HEK293 (cell line): ENCODE data around the gene NCAPD3.
A peak's percentile ranks its signal among the peaks of the same experiment; 100 is the strongest.

ENCODE experiments used
- CTCF ChIA-PET: fragments of 350-600 bp; formaldehyde crosslinking; extraction: SDS; loops from one replicate; lab custom pipeline; 2021; ENCODE audit warnings: antibody characterized with exemption; lab: Yijun Ruan, JAX
- POLR2A ChIA-PET: fragments of 300-600 bp; formaldehyde crosslinking; extraction: SDS; loops from one replicate; lab custom pipeline; 2020; ENCODE audit warnings: antibody characterized with exemption, inconsistent platforms; lab: Yijun Ruan, JAX
- H3K27ac ChIP-seq: fragments of 200-500 bp; sonication (Bioruptor generic); 2 replicates; pipeline ENCODE4 v1.5.1; 2014; ENCODE audit warnings: low read depth, low read length, control low read depth, inconsistent platforms; ENCODE audit errors: extremely low read depth
- H3K36me3 ChIP-seq, 2 experiments: fragments of 200-500 bp in 1 of 2; sonication (Bioruptor generic) in 1 of 2; 1 replicate in 1 of 2; 2 replicates in 1 of 2; pipeline ENCODE4 v1.5.1; 2014 to 2017; ENCODE audit warnings: inconsistent platforms in 2 of 2, low read length in 2 of 2; ENCODE audit not compliant: control insufficient read depth in 2 of 2, insufficient read depth in 1 of 2
- H3K4me1 ChIP-seq: fragments of 200-500 bp; sonication (Bioruptor generic); 2 replicates; pipeline ENCODE4 v1.5.1; 2014; ENCODE audit warnings: mild to moderate bottlenecking, low read length, inconsistent platforms; ENCODE audit not compliant: control insufficient read depth, insufficient read depth
- H3K4me3 ChIP-seq: 2 replicates; pipeline ENCODE4 v1.5.1; 2011; ENCODE audit warnings: low read depth, mild to moderate bottlenecking, control low read depth, low read length, moderate library complexity
- H3K9me3 ChIP-seq: fragments of 200-500 bp; sonication (Bioruptor generic); 2 replicates; pipeline ENCODE4 v1.5.1; 2014; ENCODE audit warnings: low read depth, low read length, inconsistent platforms; ENCODE audit not compliant: control insufficient read depth, insufficient read depth
- GLIS2 ChIP-seq: fragments of 450-650 bp; formaldehyde crosslinking; IDR thresholded peaks from 2 replicates; pipeline ENCODE4 v1.5.1; 2016; ENCODE audit warnings: missing biosample characterization, missing genetic modification characterization
- MZF1 ChIP-seq: fragments of 450-650 bp; formaldehyde crosslinking; IDR thresholded peaks from 2 replicates; pipeline ENCODE4 v1.5.1; 2017; ENCODE audit warnings: missing biosample characterization, missing genetic modification characterization, borderline replicate concordance
- SCRT2 ChIP-seq: fragments of 450-650 bp; formaldehyde crosslinking; IDR thresholded peaks from 2 replicates; pipeline ENCODE4 v1.5.1; 2016; ENCODE audit warnings: missing biosample characterization, missing genetic modification characterization
- TSHZ1 ChIP-seq: fragments of 450-650 bp; formaldehyde crosslinking; IDR thresholded peaks from 2 replicates; pipeline ENCODE4 v1.5.1; 2016; ENCODE audit warnings: missing biosample characterization, missing genetic modification characterization, borderline replicate concordance
- ZBTB10 ChIP-seq: fragments of 450-650 bp; formaldehyde crosslinking; IDR thresholded peaks from 2 replicates; pipeline ENCODE4 v1.5.1; 2016; ENCODE audit warnings: missing biosample characterization, missing genetic modification characterization
- ZBTB17 ChIP-seq: fragments of 450-650 bp; formaldehyde crosslinking; IDR thresholded peaks from 2 replicates; pipeline ENCODE4 v1.5.1; 2016; ENCODE audit warnings: missing biosample characterization, missing genetic modification characterization
- ZBTB20 ChIP-seq: fragments of 450-650 bp; formaldehyde crosslinking; IDR thresholded peaks from 2 replicates; pipeline ENCODE4 v1.5.1; 2016; ENCODE audit warnings: missing biosample characterization, missing genetic modification characterization
- ZBTB48 ChIP-seq: fragments of 450-650 bp; formaldehyde crosslinking; IDR thresholded peaks from 2 replicates; pipeline ENCODE4 v1.5.1; 2016; ENCODE audit warnings: missing biosample characterization, missing genetic modification characterization
- ZBTB7A ChIP-seq: fragments of 450-650 bp; formaldehyde crosslinking; IDR thresholded peaks from 2 replicates; pipeline ENCODE4 v1.5.1; 2016; ENCODE audit warnings: low read depth, missing biosample characterization, missing genetic modification characterization
- ZFHX2 ChIP-seq: fragments of 450-650 bp; formaldehyde crosslinking; conservative IDR thresholded peaks from 2 replicates; pipeline ENCODE4 v1.5.1; 2016; ENCODE audit warnings: missing biosample characterization, missing genetic modification characterization
- ZIC2 ChIP-seq: fragments of 450-650 bp; formaldehyde crosslinking; IDR thresholded peaks from 2 replicates; pipeline ENCODE4 v1.5.1; 2016; ENCODE audit warnings: missing biosample characterization, missing genetic modification characterization
- ZNF48 ChIP-seq: fragments of 450-650 bp; formaldehyde crosslinking; IDR thresholded peaks from 2 replicates; pipeline ENCODE4 v1.5.1; 2016; ENCODE audit warnings: missing biosample characterization, missing genetic modification characterization
- ZNF501 ChIP-seq: fragments of 450-650 bp; formaldehyde crosslinking; IDR thresholded peaks from 2 replicates; pipeline ENCODE4 v1.5.1; 2016; ENCODE audit warnings: missing biosample characterization, missing genetic modification characterization
- ZNF549 ChIP-seq: fragments of 450-650 bp; IDR thresholded peaks from 2 replicates; pipeline ENCODE4 v1.5.1; 2018; ENCODE audit warnings: missing biosample characterization, missing genetic modification characterization, mild to moderate bottlenecking, inconsistent platforms, moderate library complexity
- ZNF561 ChIP-seq: fragments of 450-650 bp; IDR thresholded peaks from 2 replicates; pipeline ENCODE4 v1.5.1; 2018; ENCODE audit warnings: missing biosample characterization, missing genetic modification characterization, borderline replicate concordance
- ZNF660 ChIP-seq: fragments of 450-650 bp; IDR thresholded peaks from 2 replicates; pipeline ENCODE4 v1.5.1; 2018; ENCODE audit warnings: missing biosample characterization, mild to moderate bottlenecking, missing genetic modification characterization
- ZNF664 ChIP-seq: fragments of 450-650 bp; formaldehyde crosslinking; IDR thresholded peaks from 2 replicates; pipeline ENCODE4 v1.5.1; 2016; ENCODE audit warnings: missing biosample characterization, missing genetic modification characterization
- ZNF76 ChIP-seq: fragments of 450-650 bp; formaldehyde crosslinking; IDR thresholded peaks from 2 replicates; pipeline ENCODE4; 2016; ENCODE audit warnings: low read depth, missing biosample characterization, missing genetic modification characterization, borderline replicate concordance
- TF ChIP-seq, protein P1 (sequence below): fragments of 450-650 bp; formaldehyde crosslinking; IDR thresholded peaks from 2 replicates; pipeline ENCODE4 v1.5.1; 2016; ENCODE audit warnings: missing biosample characterization, missing genetic modification characterization
- TF ChIP-seq, protein P2 (sequence below): fragments of 450-650 bp; formaldehyde crosslinking; optimal IDR thresholded peaks from 2 replicates; pipeline ENCODE3; 2016; ENCODE audit warnings: missing biosample characterization, mild to moderate bottlenecking, missing genetic modification characterization

The NCAPD3 gene

GRCh38 chr11:134226806-134227325 lies 3.1 kb upstream of the NCAPD3 start:
- ChIA-PET CTCF (interaction anchor here (0.6 to 2.8 kb wide), 4 partner anchors 8 to 47 kb away, joined by 3 to 8 read pairs (median 6); no protein-coding TSS in a partner anchor), POLR2A (no interaction called here)
- Histone ChIP-seq H3K27ac (no peak overlapping the region), H3K9me3 (no peaks in the 10 kb centered on the region), H3K36me3 (peaks cover 0 to 29% of the 10 kb centered on the region in 2 experiments; a peak in 1 of 3 replicates), H3K4me3 (no peak overlapping the region), H3K4me1 (peaks cover 7% of the 10 kb centered on the region; the same call in 1 of the 2 replicates)
- TF ChIP-seq ZNF561 (tag by site-specific recombination) (no peak), ZNF549 (tag by site-specific recombination) (no peak), ZIC2 (tag by site-specific recombination) (no peak), ZNF664 (tag by site-specific recombination) (no peak), ZBTB10 (no peak), ZBTB20 (tag by site-specific recombination) (no peak)
- TF ChIP-seq, protein P1, sequence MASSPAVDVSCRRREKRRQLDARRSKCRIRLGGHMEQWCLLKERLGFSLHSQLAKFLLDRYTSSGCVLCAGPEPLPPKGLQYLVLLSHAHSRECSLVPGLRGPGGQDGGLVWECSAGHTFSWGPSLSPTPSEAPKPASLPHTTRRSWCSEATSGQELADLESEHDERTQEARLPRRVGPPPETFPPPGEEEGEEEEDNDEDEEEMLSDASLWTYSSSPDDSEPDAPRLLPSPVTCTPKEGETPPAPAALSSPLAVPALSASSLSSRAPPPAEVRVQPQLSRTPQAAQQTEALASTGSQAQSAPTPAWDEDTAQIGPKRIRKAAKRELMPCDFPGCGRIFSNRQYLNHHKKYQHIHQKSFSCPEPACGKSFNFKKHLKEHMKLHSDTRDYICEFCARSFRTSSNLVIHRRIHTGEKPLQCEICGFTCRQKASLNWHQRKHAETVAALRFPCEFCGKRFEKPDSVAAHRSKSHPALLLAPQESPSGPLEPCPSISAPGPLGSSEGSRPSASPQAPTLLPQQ (tag by site-specific recombination), result no peak
- TF ChIP-seq, all 188 proteins: peak for 0

DNA sequence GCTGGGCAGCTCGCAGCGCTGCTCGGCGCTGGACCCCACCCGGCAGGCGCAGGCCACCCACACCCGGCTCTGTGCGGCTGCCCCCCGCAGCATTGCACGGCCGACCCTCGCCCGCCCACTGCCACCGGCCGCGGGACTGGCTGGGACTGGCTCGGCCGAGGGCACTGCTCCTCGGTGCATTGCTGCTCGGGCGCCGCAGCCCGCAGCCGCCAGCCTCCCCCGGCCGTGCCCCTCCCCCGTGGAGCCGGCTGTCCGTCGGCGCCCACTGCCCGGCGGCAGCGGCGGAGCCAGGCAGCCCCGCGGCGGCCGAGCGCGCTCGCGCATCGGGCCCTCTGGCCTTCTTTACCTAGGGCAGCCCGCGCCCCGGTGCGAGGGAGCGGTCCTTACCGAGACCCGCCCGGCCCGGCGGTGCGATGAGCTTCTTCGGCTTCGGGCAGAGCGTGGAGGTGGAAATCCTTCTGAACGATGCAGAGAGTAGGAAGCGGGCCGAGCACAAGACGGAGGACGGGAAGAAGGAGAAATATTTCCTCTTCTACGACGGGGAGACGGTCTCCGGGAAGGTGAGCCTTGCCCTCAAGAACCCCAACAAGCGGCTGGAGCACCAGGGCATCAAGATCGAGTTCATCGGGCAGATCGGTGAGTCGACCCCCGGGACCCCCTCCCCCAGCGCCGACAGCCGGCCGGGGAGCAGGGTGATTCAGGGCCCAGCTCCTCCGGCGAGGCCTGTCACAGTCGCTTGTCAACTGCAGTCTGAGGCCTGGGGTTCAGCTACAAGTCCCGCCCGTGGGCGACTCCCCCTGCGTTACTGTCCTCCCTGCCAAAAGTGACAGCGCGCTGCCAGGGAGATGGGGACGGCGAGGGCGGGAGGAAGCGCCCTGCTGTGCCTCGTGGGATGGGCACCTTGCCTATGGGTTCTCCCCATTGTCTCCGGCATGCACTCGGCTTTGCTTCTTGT lies 1.2 kb upstream of the NCAPD3 start:
- Histone ChIP-seq H3K27ac (peak overlapping the region; percentile 77; the same call in 1 of the 2 replicates), H3K9me3 (no peaks in the 10 kb centered on the region), H3K4me1 (peaks cover 7% of the 10 kb centered on the region; the same call in 1 of the 2 replicates), H3K36me3 (peaks cover 3 to 35% of the 10 kb centered on the region in 2 experiments; a peak in 2 of 3 replicates), H3K4me3 (peak overlapping the region; percentile 83)
- POLR2A ChIA-PET, result interaction anchor here (0.6 to 3.8 kb wide), 19 partner anchors 9 to 565 kb away, joined by 3 to 35 read pairs (median 5); partner anchors contain the start of genes ACAD8, GLB1L3 and THYN1
- CTCF ChIA-PET, result interaction anchor here (0.6 to 2.8 kb wide), 5 partner anchors 9 to 171 kb away, joined by 3 to 8 read pairs (median 5); no protein-coding TSS in a partner anchor
- TF ChIP-seq ZBTB48 (tag by site-specific recombination) (0 out of 2 replicates have a peak, but pooled peaks have one; percentile 20), ZBTB17 (tag by site-specific recombination) (peak; percentile 46), ZNF48 (no peak), ZBTB7A (peak; percentile 86), GLIS2 (peak; percentile 39; the same call in 1 of the 2 replicates), MZF1 (tag by site-specific recombination) (no peak; the same call in 1 of the 2 replicates), ZIC2 (tag by site-specific recombination) (peak; percentile 64), ZFHX2 (tag by site-specific recombination) (peak; percentile 70), ZNF501 (tag by site-specific recombination) (peak; percentile 47; the same call in 1 of the 2 replicates), TSHZ1 (tag by site-specific recombination) (no peak), ZNF76 (tag by site-specific recombination) (0 out of 2 replicates have a peak, but pooled peaks have one; percentile 24), SCRT2 (peak; percentile 58), ZNF660 (tag by site-specific recombination) (0 out of 2 replicates have a peak, but pooled peaks have one; percentile 21)
- TF ChIP-seq, protein P2, sequence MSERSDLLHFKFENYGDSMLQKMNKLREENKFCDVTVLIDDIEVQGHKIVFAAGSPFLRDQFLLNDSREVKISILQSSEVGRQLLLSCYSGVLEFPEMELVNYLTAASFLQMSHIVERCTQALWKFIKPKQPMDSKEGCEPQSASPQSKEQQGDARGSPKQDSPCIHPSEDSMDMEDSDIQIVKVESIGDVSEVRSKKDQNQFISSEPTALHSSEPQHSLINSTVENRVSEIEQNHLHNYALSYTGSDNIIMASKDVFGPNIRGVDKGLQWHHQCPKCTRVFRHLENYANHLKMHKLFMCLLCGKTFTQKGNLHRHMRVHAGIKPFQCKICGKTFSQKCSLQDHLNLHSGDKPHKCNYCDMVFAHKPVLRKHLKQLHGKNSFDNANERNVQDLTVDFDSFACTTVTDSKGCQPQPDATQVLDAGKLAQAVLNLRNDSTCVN, result peak; percentile 38
